Lung (tissue), 12 donors: ENCODE measurements around the gene TOM1. TPM values are rescaled to one million over a fixed set of nuclear protein-coding genes. Genes with fewer than 3 reads are reported as not detected.

ENCODE experiments used
- ATAC-seq: fragments of 200-7000 bp; cut with Tn5 transposase; one replicate; pipeline ENCODE4 v1.9.1; 2020; ENCODE audit warnings: moderate number of reproducible peaks; ENCODE audit not compliant: insufficient read depth, low FRiP score
- DNase-seq, 3 donors: peaks; one replicate each; pipeline ENCODE4 v3.0.0-alpha.2; 2013 to 2017
- H3K27ac ChIP-seq, 2 donors: one replicate each; pipeline ENCODE4 v1.5.1; 2013; ENCODE audit warnings: mild to moderate bottlenecking in 2 of 2, moderate library complexity in 2 of 2, control low read depth in 1 of 2, inconsistent platforms in 1 of 2, low read depth in 1 of 2, low read length in 1 of 2
- H3K27me3 ChIP-seq, 3 donors: one replicate each; pipeline ENCODE4 v1.5.1; 2013; ENCODE audit warnings: low read length in 2 of 3; ENCODE audit not compliant: control insufficient read depth in 3 of 3, insufficient read depth in 3 of 3
- H3K36me3 ChIP-seq, 4 donors: one replicate each; pipeline ENCODE4 v1.5.1; 2013; ENCODE audit warnings: low read length in 4 of 4, mild to moderate bottlenecking in 1 of 4, moderate library complexity in 1 of 4; ENCODE audit not compliant: control insufficient read depth in 4 of 4, insufficient read depth in 4 of 4
- H3K4me1 ChIP-seq, 5 donors: one replicate each; pipeline ENCODE4 v1.5.1; 2013; ENCODE audit warnings: low read length in 5 of 5, mild to moderate bottlenecking in 2 of 5, moderate library complexity in 1 of 5; ENCODE audit not compliant: control insufficient read depth in 5 of 5, insufficient read depth in 5 of 5
- H3K4me3 ChIP-seq: one replicate; pipeline ENCODE4 v1.5.1; 2013; ENCODE audit warnings: mild to moderate bottlenecking, control low read depth, moderate library complexity
- H3K9ac ChIP-seq, 2 donors: one replicate each; pipeline ENCODE4 v1.5.1; 2013; ENCODE audit warnings: low read length in 2 of 2, control low read depth in 1 of 2; ENCODE audit not compliant: insufficient read depth in 1 of 2
- H3K9me3 ChIP-seq, 4 donors: one replicate each; pipeline ENCODE4 v1.5.1; 2013; ENCODE audit warnings: low read length in 3 of 4, mild to moderate bottlenecking in 1 of 4, moderate library complexity in 1 of 4; ENCODE audit not compliant: control insufficient read depth in 4 of 4, insufficient read depth in 3 of 4
- WGBS, 2 donors: extraction: QIAGEN DNeasy Blood & Tissue Kit; methylation state at CpG; one replicate each; pipeline ENCODE4 v1.1.7; 2013; 5-methylcytosine and 5-hydroxymethylcytosine counted together
- polyA plus RNA-seq, 2 donors: library from polyadenylated mRNA; stranded (reverse); fragments of 200-250 nt; gene quantifications; one replicate each; pipeline ENCODE4 v1.2.1, GENCODE V29; 2013
- total RNA-seq, 2 donors: library from RNA; depleted of rRNA in 1 of 2; stranded (reverse); fragments of >200 nt in 1 of 2; gene quantifications; one replicate each; pipeline ENCODE4 v1.2.1, GENCODE V29; 2014 to 2021
- TF ChIP-seq, protein P1 (sequence below): IDR thresholded peaks from 2 replicates; pipeline ENCODE4 v1.5.1; 2012; ENCODE audit warnings: mild to moderate bottlenecking; ENCODE audit errors: control extremely low read depth, extremely low read depth
- donor health status: control.
- donor health status: control.
- donor health status: Bipolar disorder and iron deficiency.
- donor health status: healthy.
- donor health status: DM: yes; HTN: yes; CAD: no.

Gene TOM1
- total and polyA plus RNA-seq, 4 donors: 53.4 to 131 (median 72.6) TPM

DNA sequence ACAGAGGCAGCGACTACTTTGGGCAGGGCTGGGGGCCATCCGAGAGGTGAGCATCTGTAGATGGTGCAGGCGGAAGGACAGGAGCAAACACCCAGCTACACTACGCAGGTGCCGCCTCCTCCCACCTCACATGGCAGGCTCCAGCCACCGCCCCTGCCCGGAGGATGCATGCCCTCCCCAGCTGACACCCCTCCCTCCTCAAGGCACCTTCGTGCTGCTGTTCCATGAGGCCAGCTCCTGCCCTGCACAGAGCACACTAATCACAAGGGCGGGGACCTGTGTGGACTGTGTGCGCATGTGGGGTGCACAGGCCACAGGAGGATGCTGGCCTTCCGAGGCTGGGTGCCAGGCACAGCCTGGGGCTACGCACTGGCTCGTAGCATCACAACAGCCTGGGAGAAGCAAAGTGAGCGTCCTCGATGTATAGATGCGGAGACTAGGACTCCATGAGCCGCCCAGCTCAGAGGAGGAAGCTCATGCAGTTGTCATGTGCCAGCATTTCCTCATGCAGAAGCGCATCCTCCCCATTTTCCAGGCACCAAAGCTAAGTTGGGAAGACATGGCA lies 48.4 kb downstream of the TOM1 start:
- Histone ChIP-seq H3K27me3 (no peaks in the 10 kb centered on the region), H3K9me3 (no peaks in the 10 kb centered on the region), H3K9ac (no peak overlapping the region), H3K4me1 (peaks cover 0 to 31% (median 5%) of the 10 kb centered on the region in 5 donors), H3K4me3 (no peak overlapping the region), H3K27ac (no peak overlapping the region), H3K36me3 (peaks cover 0 to 50% (median 10%) of the 10 kb centered on the region in 4 donors)
- no peak for DNase-seq
- TF ChIP-seq, protein P1, sequence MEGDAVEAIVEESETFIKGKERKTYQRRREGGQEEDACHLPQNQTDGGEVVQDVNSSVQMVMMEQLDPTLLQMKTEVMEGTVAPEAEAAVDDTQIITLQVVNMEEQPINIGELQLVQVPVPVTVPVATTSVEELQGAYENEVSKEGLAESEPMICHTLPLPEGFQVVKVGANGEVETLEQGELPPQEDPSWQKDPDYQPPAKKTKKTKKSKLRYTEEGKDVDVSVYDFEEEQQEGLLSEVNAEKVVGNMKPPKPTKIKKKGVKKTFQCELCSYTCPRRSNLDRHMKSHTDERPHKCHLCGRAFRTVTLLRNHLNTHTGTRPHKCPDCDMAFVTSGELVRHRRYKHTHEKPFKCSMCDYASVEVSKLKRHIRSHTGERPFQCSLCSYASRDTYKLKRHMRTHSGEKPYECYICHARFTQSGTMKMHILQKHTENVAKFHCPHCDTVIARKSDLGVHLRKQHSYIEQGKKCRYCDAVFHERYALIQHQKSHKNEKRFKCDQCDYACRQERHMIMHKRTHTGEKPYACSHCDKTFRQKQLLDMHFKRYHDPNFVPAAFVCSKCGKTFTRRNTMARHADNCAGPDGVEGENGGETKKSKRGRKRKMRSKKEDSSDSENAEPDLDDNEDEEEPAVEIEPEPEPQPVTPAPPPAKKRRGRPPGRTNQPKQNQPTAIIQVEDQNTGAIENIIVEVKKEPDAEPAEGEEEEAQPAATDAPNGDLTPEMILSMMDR: no peak
- no peak for ATAC-seq
- 92 to 93% methylated on average over 18 of the region's 18 CpGs for WGBS, 2 donors

DNA sequence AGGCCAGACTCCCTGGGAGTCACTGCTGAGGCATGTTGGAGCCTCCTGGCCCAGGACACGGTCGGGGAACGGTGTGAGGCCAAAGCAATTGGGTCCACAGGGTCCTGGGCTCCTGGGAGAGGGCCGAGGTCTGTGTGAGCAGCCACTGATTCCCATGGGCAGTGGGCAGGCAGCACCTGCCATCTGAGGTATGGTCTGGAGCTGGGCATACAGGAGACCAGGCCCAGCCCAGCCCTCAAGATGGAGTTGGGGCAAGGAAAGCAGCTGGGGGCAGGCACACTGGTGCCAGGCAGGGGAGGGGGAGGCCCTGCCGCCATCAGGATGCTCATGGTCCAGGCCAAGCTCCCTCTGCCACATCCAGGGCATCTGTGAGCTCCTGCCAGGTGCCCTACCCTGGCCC lies 49.0 kb downstream of the TOM1 start:
- peaks cover 0 to 46% (median 4%) of the 10 kb centered on the region in 4 donors for H3K36me3 ChIP-seq
- no peak for DNase-seq
- 92 to 94% methylated on average over 5 of the region's 5 CpGs for WGBS, 2 donors

DNA sequence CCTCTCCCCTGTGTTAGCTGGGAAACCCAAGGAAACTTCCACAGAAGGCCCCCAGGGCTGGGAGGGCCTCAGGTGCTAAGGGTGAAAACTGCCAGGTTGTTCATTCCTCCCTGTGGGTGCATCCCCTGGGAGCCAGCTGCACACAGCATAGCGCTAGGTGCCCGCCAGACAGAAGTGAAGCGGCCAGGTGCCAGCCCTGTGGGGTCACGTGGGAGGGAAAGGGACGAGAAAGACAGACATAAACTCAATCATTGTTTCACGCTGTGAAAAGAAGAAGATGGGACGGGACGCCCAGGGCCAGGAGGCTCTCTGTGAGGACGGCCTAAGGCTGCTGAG lies 49.6 kb downstream of the TOM1 start:
- Histone ChIP-seq H3K36me3 (peaks cover 0 to 40% (median 2%) of the 10 kb centered on the region in 4 donors), H3K27ac (no peak overlapping the region), H3K27me3 (no peaks in the 10 kb centered on the region), H3K9ac (no peak overlapping the region), H3K4me3 (no peak overlapping the region), H3K9me3 (no peaks in the 10 kb centered on the region), H3K4me1 (peaks cover 0 to 31% (median 5%) of the 10 kb centered on the region in 5 donors)
- 63 to 76% methylated on average over 9 of the region's 9 CpGs for whole genome bisulfite sequencing, 2 donors
- DNase-seq (no peak), ATAC-seq (no peak)
- TF ChIP-seq, protein P1: no peak

More for the DNA sequence above, 49.0 kb downstream of the TOM1 start:
- ATAC-seq: no peak
- no peak overlapping the region for H3K27ac ChIP-seq
- H3K4me3 ChIP-seq: no peak overlapping the region
- peaks cover 0 to 31% (median 5%) of the 10 kb centered on the region in 5 donors for H3K4me1 ChIP-seq
- TF ChIP-seq, protein P1: no peak
- no peaks in the 10 kb centered on the region for H3K9me3 ChIP-seq
- H3K9ac ChIP-seq: no peak overlapping the region
- no peaks in the 10 kb centered on the region for H3K27me3 ChIP-seq
